HCT116 (cell line): ENCODE results near the gene STIM2. TPM values are rescaled to one million over a fixed set of nuclear protein-coding genes. Genes with fewer than 3 reads are reported as not detected.

Experiments used
- ATAC-seq: fragments of 200-7000 bp; cut with Tn5 transposase; 2 replicates; pipeline ENCODE4 v1.9.1; 2020; ENCODE audit warnings: mild to moderate bottlenecking, moderate library complexity
- BruUV-seq: library from RNA; stranded (reverse); fragments of 400-500 nt; replicated peaks from 2 replicates; lab custom pipeline; 2021; lab: Mats Ljungman, UMichigan
- CTCF ChIA-PET: fragments of 300-600 bp; sonication (Branson Sonifier 250); formaldehyde crosslinking; loops from one replicate; lab custom pipeline; 2021; ENCODE audit warnings: antibody characterized with exemption; lab: Charles Lee
- POLR2A ChIA-PET: fragments of 300-600, 350-600 bp; sonication (Branson Sonifier 250); formaldehyde crosslinking; loops from one replicate; lab custom pipeline; 2021; ENCODE audit warnings: antibody characterized with exemption; lab: Charles Lee
- RAD21 ChIA-PET, 2 experiments: fragments of 300-600 bp; sonication (Branson Sonifier 250); formaldehyde crosslinking; loops; one replicate each; lab custom pipeline; 2023; ENCODE audit warnings: low total read pairs in 2 of 2; ENCODE audit not compliant: uncharacterized antibody in 2 of 2, unreplicated experiment in 2 of 2, low non-redundant PET in 1 of 2; lab: Charles Lee
- DNase-seq: peaks from one replicate; pipeline ENCODE4 v3.0.0-alpha.2; 2010; ENCODE audit warnings: low read depth, low spot score
- H2AFZ ChIP-seq: fragments of 200-600 bp; shearing (Covaris generic), sonication (generic); 2 replicates; pipeline ENCODE4 v1.6.1; 2017; ENCODE audit warnings: low read depth, mixed run types, mixed read lengths, antibody characterized with exemption, low read length; ENCODE audit not compliant: poor library complexity, severe bottlenecking
- H3K27ac ChIP-seq: 2 replicates; pipeline ENCODE4 v1.5.1; 2012; ENCODE audit warnings: low read depth, low read length
- H3K27me3 ChIP-seq: fragments of 200-600 bp; sonication (generic); 2 replicates; pipeline ENCODE4 v1.6.1; 2016; ENCODE audit warnings: mixed run types, low read length, mixed read lengths; ENCODE audit not compliant: insufficient read depth
- H3K36me3 ChIP-seq, 2 experiments: fragments of 200-500 bp in 1 of 2; fragments of 200-600 bp in 1 of 2; sonication (Bioruptor generic) in 1 of 2; sonication (generic) in 1 of 2; 2 replicates each; pipeline versions ENCODE4 v1.5.1 to v1.6.1; 2014 to 2016; ENCODE audit warnings: low read length in 2 of 2, inconsistent platforms in 1 of 2, mixed read lengths in 1 of 2, mixed run types in 1 of 2; ENCODE audit not compliant: insufficient read depth in 2 of 2, control insufficient read depth in 1 of 2
- H3K4me1 ChIP-seq, 2 experiments: fragments of 200-600 bp in 1 of 2; sonication (generic) in 1 of 2; 2 replicates each; pipeline versions ENCODE4 v1.5.1 to v1.6.1; 2012 to 2017; ENCODE audit warnings: low read length in 2 of 2, inconsistent platforms in 1 of 2, mild to moderate bottlenecking in 1 of 2, mixed read lengths in 1 of 2, mixed run types in 1 of 2, moderate library complexity in 1 of 2; ENCODE audit not compliant: insufficient read depth in 2 of 2, control insufficient read depth in 1 of 2
- H3K4me2 ChIP-seq: fragments of 200-600 bp; sonication (generic); 2 replicates; pipeline ENCODE4 v1.6.1; 2017; ENCODE audit warnings: mixed run types, low read length, mixed read lengths
- H3K4me3 ChIP-seq, 2 experiments: fragments of 200-600 bp in 1 of 2; sonication (generic) in 1 of 2; replicated peaks in 1 of 2; 2 replicates each; pipeline ENCODE4 v1.5.1; 2011 to 2016; ENCODE audit warnings: low read length in 2 of 2, control low read depth in 1 of 2, low read depth in 1 of 2, mild to moderate bottlenecking in 1 of 2, mixed read lengths in 1 of 2, mixed run types in 1 of 2
- H3K79me2 ChIP-seq: fragments of 200-600 bp; sonication (generic); 2 replicates; pipeline ENCODE4 v1.6.1; 2017; ENCODE audit warnings: mild to moderate bottlenecking, mixed run types, low read length, moderate library complexity, mixed read lengths; ENCODE audit not compliant: insufficient read depth
- H3K9ac ChIP-seq: fragments of 200-600 bp; sonication (generic); 2 replicates; pipeline ENCODE4 v1.6.1; 2016; ENCODE audit warnings: low read length, mixed read lengths
- H3K9me2 ChIP-seq: fragments of 200-600 bp; sonication (generic), shearing (Covaris generic); 2 replicates; pipeline ENCODE4 v1.6.1; 2017; ENCODE audit warnings: mixed run types, mild to moderate bottlenecking, moderate library complexity; ENCODE audit not compliant: insufficient read depth
- H3K9me3 ChIP-seq, 2 experiments: fragments of 200-500 bp in 1 of 2; fragments of 200-600 bp in 1 of 2; sonication (Bioruptor generic) in 1 of 2; sonication (generic) in 1 of 2; 2 replicates each; pipeline ENCODE4 v1.6.1; 2014 to 2017; ENCODE audit warnings: low read length in 2 of 2, mixed read lengths in 2 of 2, inconsistent platforms in 1 of 2, low read depth in 1 of 2, mild to moderate bottlenecking in 1 of 2, mixed run types in 1 of 2, moderate library complexity in 1 of 2; ENCODE audit not compliant: control insufficient read depth in 1 of 2, insufficient read depth in 1 of 2
- H4K20me1 ChIP-seq: fragments of 200-600 bp; sonication (generic), shearing (Covaris generic); 2 replicates; pipeline ENCODE4 v1.6.1; 2017; ENCODE audit warnings: mixed run types, mild to moderate bottlenecking, moderate library complexity; ENCODE audit not compliant: insufficient read depth
- CBX3 ChIP-seq: IDR thresholded peaks from 2 replicates; pipeline ENCODE4 v1.6.1; 2012; ENCODE audit warnings: low read depth
- CTCF ChIP-seq, 3 experiments: fragments of 200-600 bp in 1 of 3; sonication (generic) in 1 of 3; IDR thresholded peaks in 2 of 3; conservative IDR thresholded peaks in 1 of 3; 2 replicates each; pipeline ENCODE4 v1.5.1; 2012 to 2017; ENCODE audit warnings: low read depth in 2 of 3, low read length in 2 of 3, antibody characterized with exemption in 1 of 3, borderline replicate concordance in 1 of 3, control low read depth in 1 of 3, mild to moderate bottlenecking in 1 of 3, mixed read lengths in 1 of 3, mixed run types in 1 of 3, moderate library complexity in 1 of 3; ENCODE audit not compliant: insufficient read depth in 1 of 3
- EGR1 ChIP-seq: IDR thresholded peaks from 2 replicates; pipeline ENCODE4 v1.6.1; 2012; ENCODE audit warnings: low read depth
- ELF1 ChIP-seq: IDR thresholded peaks from 2 replicates; pipeline ENCODE4 v1.6.1; 2012; ENCODE audit warnings: low read depth, borderline replicate concordance
- EZH2 ChIP-seq: fragments of 200-600 bp; sonication (generic); IDR thresholded peaks from 2 replicates; pipeline ENCODE4 v1.6.1; 2017; ENCODE audit warnings: antibody characterized with exemption, mixed run types
- EZH2phosphoT487 ChIP-seq: fragments of 200-600 bp; IDR thresholded peaks from 2 replicates; pipeline ENCODE4 v1.6.1; 2018; ENCODE audit warnings: antibody characterized with exemption, borderline replicate concordance
- FOSL1 ChIP-seq: IDR thresholded peaks from 2 replicates; pipeline ENCODE4 v1.6.1; 2012; ENCODE audit warnings: low read depth
- MAX ChIP-seq: IDR thresholded peaks from 2 replicates; pipeline ENCODE4 v1.6.1; 2012
- RAD21 ChIP-seq: IDR thresholded peaks from 2 replicates; pipeline ENCODE4 v1.6.1; 2012; ENCODE audit warnings: low read depth, mild to moderate bottlenecking
- REST ChIP-seq: IDR thresholded peaks from 2 replicates; pipeline ENCODE4 v1.6.1; 2012; ENCODE audit warnings: low read depth
- SP1 ChIP-seq: IDR thresholded peaks from 2 replicates; pipeline ENCODE4 v1.6.1; 2012; ENCODE audit warnings: low read depth
- SRF ChIP-seq: IDR thresholded peaks from 2 replicates; pipeline ENCODE4 v1.6.1; 2012; ENCODE audit warnings: low read depth
- YY1 ChIP-seq: IDR thresholded peaks from 2 replicates; pipeline ENCODE4 v1.6.1; 2011; ENCODE audit warnings: low read length, low read depth, moderate library complexity, mild to moderate bottlenecking; ENCODE audit not compliant: insufficient replicate concordance; ENCODE audit errors: extremely low read depth
- intact Hi-C: fragments of 100-400 bp; cut with micrococcal nuclease; formaldehyde crosslinking; loops from 2 replicates; pipeline ENCODE4 v1.10.0; 2022
- total RNA-seq: library from RNA; stranded (reverse); gene quantifications from one replicate; pipeline ENCODE4 v1.2.1, GENCODE V29; 2021; ENCODE audit not compliant: unreplicated experiment

Gene STIM2
- total RNA-seq, 1 experiment from 2014 or later: 65.9 TPM

- TF ChIP-seq REST (no peak), MAX (no peak), RAD21 (no peak), SRF (no peak), CBX3 (no peak), EZH2 (no peak)
These were observed 21.6 kb upstream of the STIM2 start (continued) for GRCh38 chr4:26839016-26839415.

GRCh38 chr4:26839534-26839951 is 21.1 kb upstream of the STIM2 start:
- no peak for DNase-seq
- TF ChIP-seq EZH2phosphoT487: no peak
- no peak for TF ChIP-seq EGR1
- TF ChIP-seq FOSL1: no peak
- TF ChIP-seq CTCF (IDR thresholded peaks at IDR 0.05 in 2 of 3, conservative IDR thresholded peaks at IDR 0.05 in 1 of 3; ENCODE audit: borderline replicate concordance in 1 of 3, insufficient read depth in 1 of 3, low read depth in 2 of 3, low read length in 2 of 3): no peak
- no peak for TF ChIP-seq ELF1
- no peak for TF ChIP-seq YY1
- TF ChIP-seq SP1: no peak
- POLR2A ChIA-PET: no interaction called here

More at GRCh38 chr4:26839534-26839951, 21.1 kb upstream of the STIM2 start:
- no TSS peak for BruUV-seq
- intact Hi-C loops: no loop called here
- H3K4me3 ChIP-seq: no peak overlapping the region
- H3K36me3 ChIP-seq: no peaks in the 10 kb centered on the region
- RAD21 ChIA-PET: no interaction called here
- no peaks in the 10 kb centered on the region for H3K9me2 ChIP-seq
- peaks cover 0 to 3% of the 10 kb centered on the region in 2 experiments; a peak in 1 of 4 replicates for H3K4me1 ChIP-seq
- ATAC-seq: peak; percentile 59; the same call in 1 of the 2 replicates
- CTCF ChIA-PET: no interaction called here
- no peaks in the 10 kb centered on the region for H3K79me2 ChIP-seq
- no peak overlapping the region for H3K4me2 ChIP-seq
- H2AFZ ChIP-seq: no peak overlapping the region
- H3K9ac ChIP-seq: no peak overlapping the region
- no peak overlapping the region for H3K27ac ChIP-seq
- H3K9me3 ChIP-seq: no peaks in the 10 kb centered on the region
- no peaks in the 10 kb centered on the region for H3K27me3 ChIP-seq
- H4K20me1 ChIP-seq: no peaks in the 10 kb centered on the region
